Stimulated activated CD8-positive, alpha-beta memory T cell treated with anti-CD3 and anti-CD28 coated beads, Interleukin-7, amount 100 ng/mL, for 48 hours (primary cell): Measurements from ENCODE around the gene RASSF10.

Experiments used
- DNase-seq, 2 donors: peaks; one replicate each; pipeline ENCODE4 v3.0.0-alpha.2; 2020; ENCODE audit warnings: low read depth in 1 of 2; ENCODE audit errors: extremely low read depth in 1 of 2

The RASSF10 gene

GRCh38 chr11:13053255-13053917, 44.3 kb downstream of the RASSF10 start:
- no peak for DNase-seq

- DNase-seq = no peak
These were observed 45.2 kb downstream of the RASSF10 start for GRCh38 chr11:13054278-13054677.

GRCh38 chr11:13055200-13055599, 46.1 kb downstream of the RASSF10 start:
- no peak for DNase-seq

DNA sequence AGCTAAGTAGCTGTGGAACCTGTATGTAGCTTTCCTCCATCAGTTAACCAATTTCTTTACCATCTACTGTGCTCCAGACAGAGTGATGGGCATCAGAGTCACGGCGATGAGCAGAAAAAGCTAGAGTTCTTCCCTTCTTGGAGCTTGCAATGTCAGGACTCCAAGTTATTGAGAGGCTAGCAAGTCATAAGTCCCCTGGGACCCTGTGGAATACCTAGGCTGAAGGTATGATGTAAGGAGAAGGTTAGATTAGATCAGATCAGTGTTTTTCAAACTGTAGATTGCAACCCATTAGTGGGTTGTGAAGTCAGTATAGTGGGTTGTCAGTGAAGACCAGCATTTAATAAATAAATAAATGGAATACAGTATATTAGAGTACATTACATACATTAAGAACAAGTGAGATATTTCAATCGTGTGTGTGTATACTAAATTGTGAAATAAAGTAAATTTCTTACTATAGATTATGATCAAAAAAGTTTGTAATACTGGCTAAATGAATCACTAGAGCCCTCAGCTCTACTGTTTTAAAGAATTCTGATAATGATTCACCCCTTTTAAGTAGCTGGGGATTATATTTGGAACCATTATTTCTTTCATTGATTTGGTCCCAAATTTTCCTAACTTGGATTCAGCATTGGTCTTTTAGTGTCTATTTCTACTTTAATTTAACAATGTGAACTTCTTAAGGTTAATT, 52.3 kb downstream of the RASSF10 start:
- no peak for DNase-seq
